Measurements from ENCODE around the gene UBE2D3.

- TF ChIP-seq CTCF (IDR thresholded peaks at IDR 0.05) (no peak), POLR2A (IDR thresholded peaks at IDR 0.05) (no peak), EP300 (IDR thresholded peaks at IDR 0.05; ENCODE audit: low read depth) (no peak), POLR2AphosphoS5 (IDR thresholded peaks at IDR 0.05) (no peak)
Measured at GRCh38 chr4:102757681-102758080, 69.7 kb downstream of the UBE2D3 start.
